A549 (cell line): ENCODE data around the gene RNF213. TPM values are rescaled to one million over a fixed set of nuclear protein-coding genes. Genes with fewer than 3 reads are reported as not detected.

ENCODE experiments used
- ATAC-seq, 2 experiments: fragments of 200-7000 bp in 1 of 2; fragments of >200 bp in 1 of 2; cut with Nextera tagmentation in 1 of 2; cut with Tn5 transposase in 1 of 2; 3 replicates each; pipeline versions ENCODE4 v1.8.0 to v1.9.1; 2018 to 2020; ENCODE audit warnings: mild to moderate bottlenecking in 1 of 2, moderate library complexity in 1 of 2
- CTCF ChIA-PET: fragments of 300-600 bp; sonication (Branson Sonifier 250); formaldehyde crosslinking; extraction: SDS; loops from one replicate; lab custom pipeline; 2021; ENCODE audit warnings: antibody characterized with exemption, inconsistent platforms; lab: Yijun Ruan, JAX
- POLR2A ChIA-PET: fragments of 350-600 bp; formaldehyde crosslinking; extraction: SDS; loops from one replicate; lab custom pipeline; 2021; ENCODE audit warnings: antibody characterized with exemption, inconsistent platforms; lab: Yijun Ruan, JAX
- DNase-seq, 2 experiments: peaks; one replicate each; pipeline versions ENCODE4 v3.0.0 to v3.0.0-alpha.2; 2011 to 2016; ENCODE audit warnings: low read depth in 1 of 2, low spot score in 1 of 2
- FAIRE-seq: peaks from 2 replicates; lab custom pipeline; 2011; peaks lifted over from hg19 to GRCh38; lab: Jason Lieb, UNC
- H3K27ac ChIP-seq, 2 experiments: fragments of >200 bp; sonication (Bioruptor Twin); formaldehyde crosslinking; 3 replicates each; pipeline ENCODE4 v1.5.1; 2016 to 2017
- H3K4me1 ChIP-seq: fragments of >200 bp; sonication (Bioruptor Twin); formaldehyde crosslinking; 3 replicates; pipeline ENCODE4 v1.6.1; 2016
- H3K4me2 ChIP-seq: fragments of >200 bp; sonication (Bioruptor Twin); formaldehyde crosslinking; 3 replicates; pipeline ENCODE4 v1.6.1; 2016
- H3K4me3 ChIP-seq: fragments of >200 bp; sonication (Bioruptor Twin); formaldehyde crosslinking; 3 replicates; pipeline ENCODE4 v1.5.1; 2016
- H3K9me3 ChIP-seq: fragments of >200 bp; sonication (Bioruptor Twin); formaldehyde crosslinking; 3 replicates; pipeline ENCODE4 v1.6.1; 2016
- CEBPB ChIP-seq, 2 experiments: fragments of >200 bp in 1 of 2; sonication (Bioruptor Twin) in 1 of 2; formaldehyde crosslinking in 1 of 2; IDR thresholded peaks; 2 replicates each; pipeline ENCODE4 v1.6.1; 2012 to 2016
- CHD2 ChIP-seq: fragments of 150-350 bp; IDR thresholded peaks from 2 replicates; pipeline ENCODE4 v1.6.1; 2014; ENCODE audit warnings: low read length; ENCODE audit not compliant: partially characterized antibody
- HEYL ChIP-seq: fragments of 250-450 bp; sonication (Bioruptor Pico); IDR thresholded peaks from 2 replicates; pipeline ENCODE4 v1.8.0; 2021; ENCODE audit warnings: mild to moderate bottlenecking, moderate library complexity
- HOXA7 ChIP-seq: fragments of 250-450 bp; sonication (Bioruptor Pico); IDR thresholded peaks from 2 replicates; pipeline ENCODE4 v1.5.0; 2020; ENCODE audit warnings: mild to moderate bottlenecking, moderate library complexity
- KDM5A ChIP-seq: fragments of 200-600 bp; sonication (generic); IDR thresholded peaks from 2 replicates; pipeline ENCODE4 v1.6.1; 2016; ENCODE audit warnings: antibody characterized with exemption, mild to moderate bottlenecking
- MAFK ChIP-seq: fragments of 450-650 bp; IDR thresholded peaks from 2 replicates; pipeline ENCODE4 v1.6.1; 2014; ENCODE audit not compliant: partially characterized antibody
- MYC ChIP-seq: IDR thresholded peaks from 2 replicates; pipeline ENCODE4 v1.6.1; 2012; ENCODE audit warnings: mild to moderate bottlenecking, inconsistent platforms, low read length, improper control_type of control experiment, borderline replicate concordance
- NPAS2 ChIP-seq: fragments of 250-450 bp; sonication (Bioruptor Pico); IDR thresholded peaks from 2 replicates; pipeline ENCODE4 v1.8.0; 2022; ENCODE audit warnings: mild to moderate bottlenecking, moderate library complexity, borderline replicate concordance
- PHF8 ChIP-seq: fragments of 200-600 bp; sonication (generic); IDR thresholded peaks from 2 replicates; pipeline ENCODE4 v1.6.1; 2016; ENCODE audit warnings: low read depth, mild to moderate bottlenecking, antibody characterized with exemption, moderate library complexity, borderline replicate concordance
- RFX5 ChIP-seq: fragments of 450-650 bp; IDR thresholded peaks from 2 replicates; pipeline ENCODE4 v1.7.1; 2014; ENCODE audit warnings: antibody characterized with exemption, mild to moderate bottlenecking, moderate library complexity
- ZFP36 ChIP-seq: fragments of 450-650 bp; IDR thresholded peaks from 2 replicates; pipeline ENCODE4 v1.6.1; 2014; ENCODE audit warnings: borderline replicate concordance; ENCODE audit not compliant: partially characterized antibody
- ZNF302 ChIP-seq: fragments of 250-450 bp; sonication (Bioruptor Pico); IDR thresholded peaks from 2 replicates; pipeline ENCODE4 v1.9.0; 2021; ENCODE audit warnings: inconsistent platforms, mild to moderate bottlenecking, moderate library complexity
- ZSCAN20 ChIP-seq: fragments of 250-450 bp; sonication (Bioruptor Pico); IDR thresholded peaks from 2 replicates; pipeline ENCODE4 v1.8.0; 2022; ENCODE audit warnings: mild to moderate bottlenecking, moderate library complexity
- WGBS: methylation state at CpG from one replicate; pipeline ENCODE4 v1.1.6; 2017; ENCODE audit errors: missing lambda C conversion rate; 5-methylcytosine and 5-hydroxymethylcytosine counted together
- polyA plus RNA-seq, 4 experiments: library from polyadenylated mRNA; depleted of rRNA in 3 of 4; stranded (reverse); fragments of >200 nt; fragmentation: RNase III in 1 of 4; extraction: RNeasy Plus Mini Kit Qiagen cat#74134 plus additional on column Dnase treatment in 1 of 4; gene quantifications; 2 replicates in 3 of 4; 3 replicates in 1 of 4; pipeline ENCODE4 v1.2.3, GENCODE V29; 2011 to 2017
- TF ChIP-seq, protein P1 (sequence below): fragments of >200 bp; sonication (Bioruptor Twin); formaldehyde crosslinking; IDR thresholded peaks from 3 replicates; pipeline ENCODE4 v1.5.1; 2016
- TF ChIP-seq, protein P2 (sequence below): fragments of >200 bp; sonication (Bioruptor Twin); formaldehyde crosslinking; IDR thresholded peaks from 3 replicates; pipeline ENCODE4 v1.6.1; 2016
- TF ChIP-seq, protein P3 (sequence below): fragments of 250-450 bp; sonication (Bioruptor Pico); IDR thresholded peaks from 2 replicates; pipeline ENCODE4 v1.5.0; 2020; ENCODE audit warnings: low read depth, mild to moderate bottlenecking, moderate library complexity
- TF ChIP-seq, protein P4 (sequence below): fragments of 150-350 bp; IDR thresholded peaks from 2 replicates; pipeline ENCODE4 v1.6.1; 2014; ENCODE audit warnings: low read depth, mild to moderate bottlenecking, low read length
- TF ChIP-seq, protein P5 (sequence below): IDR thresholded peaks from 2 replicates; pipeline ENCODE4 v1.6.1; 2012
- TF ChIP-seq, protein P6 (sequence below): fragments of 450-650 bp; IDR thresholded peaks from 2 replicates; pipeline ENCODE4 v1.6.1; 2014; ENCODE audit warnings: antibody characterized with exemption
- TF ChIP-seq, protein P7 (sequence below): fragments of 200-600 bp; sonication (generic); IDR thresholded peaks from 2 replicates; pipeline ENCODE4 v1.6.1; 2016; ENCODE audit warnings: antibody characterized with exemption, mild to moderate bottlenecking, moderate library complexity

The RNF213 gene
- polyA plus RNA-seq, 2 of the 4 experiments (the other 2 are of a cell fraction): 59.1 to 127 TPM

DNA sequence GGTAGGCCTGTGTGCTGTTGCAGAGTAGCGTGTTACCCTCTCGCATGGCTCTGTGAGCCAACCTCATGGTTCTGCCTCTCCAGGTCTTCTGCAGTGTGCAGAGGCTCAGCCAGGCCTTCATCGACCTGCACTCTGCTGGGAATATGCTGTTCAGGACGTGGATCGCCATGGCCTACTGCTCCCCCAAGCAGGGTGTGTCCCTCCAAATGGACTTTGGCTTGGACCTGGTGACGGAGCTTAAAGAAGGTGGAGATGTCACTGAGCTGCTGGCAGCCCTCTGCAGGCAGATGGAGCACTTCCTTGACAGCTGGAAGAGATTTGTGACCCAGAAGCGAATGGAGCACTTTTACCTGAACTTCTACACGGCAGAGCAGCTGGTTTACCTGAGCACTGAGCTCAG, 78.5 kb downstream of the RNF213 start:
- TF ChIP-seq RFX5 (no peak), CEBPB (IDR thresholded peaks at IDR 0.05) (no peak), CHD2 (no peak), MYC (no peak), HEYL (no peak), PHF8 (no peak), ZFP36 (no peak), HOXA7 (no peak), ZSCAN20 (CRISPR knock-in tag) (no peak), NPAS2 (CRISPR knock-in tag) (no peak), ZNF302 (CRISPR knock-in tag) (no peak), KDM5A (no peak), MAFK (no peak)
- TF ChIP-seq, protein P1, sequence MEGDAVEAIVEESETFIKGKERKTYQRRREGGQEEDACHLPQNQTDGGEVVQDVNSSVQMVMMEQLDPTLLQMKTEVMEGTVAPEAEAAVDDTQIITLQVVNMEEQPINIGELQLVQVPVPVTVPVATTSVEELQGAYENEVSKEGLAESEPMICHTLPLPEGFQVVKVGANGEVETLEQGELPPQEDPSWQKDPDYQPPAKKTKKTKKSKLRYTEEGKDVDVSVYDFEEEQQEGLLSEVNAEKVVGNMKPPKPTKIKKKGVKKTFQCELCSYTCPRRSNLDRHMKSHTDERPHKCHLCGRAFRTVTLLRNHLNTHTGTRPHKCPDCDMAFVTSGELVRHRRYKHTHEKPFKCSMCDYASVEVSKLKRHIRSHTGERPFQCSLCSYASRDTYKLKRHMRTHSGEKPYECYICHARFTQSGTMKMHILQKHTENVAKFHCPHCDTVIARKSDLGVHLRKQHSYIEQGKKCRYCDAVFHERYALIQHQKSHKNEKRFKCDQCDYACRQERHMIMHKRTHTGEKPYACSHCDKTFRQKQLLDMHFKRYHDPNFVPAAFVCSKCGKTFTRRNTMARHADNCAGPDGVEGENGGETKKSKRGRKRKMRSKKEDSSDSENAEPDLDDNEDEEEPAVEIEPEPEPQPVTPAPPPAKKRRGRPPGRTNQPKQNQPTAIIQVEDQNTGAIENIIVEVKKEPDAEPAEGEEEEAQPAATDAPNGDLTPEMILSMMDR: no peak
- TF ChIP-seq, protein P2, sequence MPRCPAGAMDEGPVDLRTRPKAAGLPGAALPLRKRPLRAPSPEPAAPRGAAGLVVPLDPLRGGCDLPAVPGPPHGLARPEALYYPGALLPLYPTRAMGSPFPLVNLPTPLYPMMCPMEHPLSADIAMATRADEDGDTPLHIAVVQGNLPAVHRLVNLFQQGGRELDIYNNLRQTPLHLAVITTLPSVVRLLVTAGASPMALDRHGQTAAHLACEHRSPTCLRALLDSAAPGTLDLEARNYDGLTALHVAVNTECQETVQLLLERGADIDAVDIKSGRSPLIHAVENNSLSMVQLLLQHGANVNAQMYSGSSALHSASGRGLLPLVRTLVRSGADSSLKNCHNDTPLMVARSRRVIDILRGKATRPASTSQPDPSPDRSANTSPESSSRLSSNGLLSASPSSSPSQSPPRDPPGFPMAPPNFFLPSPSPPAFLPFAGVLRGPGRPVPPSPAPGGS: no peak
- TF ChIP-seq, protein P3, sequence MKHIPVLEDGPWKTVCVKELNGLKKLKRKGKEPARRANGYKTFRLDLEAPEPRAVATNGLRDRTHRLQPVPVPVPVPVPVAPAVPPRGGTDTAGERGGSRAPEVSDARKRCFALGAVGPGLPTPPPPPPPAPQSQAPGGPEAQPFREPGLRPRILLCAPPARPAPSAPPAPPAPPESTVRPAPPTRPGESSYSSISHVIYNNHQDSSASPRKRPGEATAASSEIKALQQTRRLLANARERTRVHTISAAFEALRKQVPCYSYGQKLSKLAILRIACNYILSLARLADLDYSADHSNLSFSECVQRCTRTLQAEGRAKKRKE (CRISPR knock-in tag): no peak
- TF ChIP-seq, protein P4, sequence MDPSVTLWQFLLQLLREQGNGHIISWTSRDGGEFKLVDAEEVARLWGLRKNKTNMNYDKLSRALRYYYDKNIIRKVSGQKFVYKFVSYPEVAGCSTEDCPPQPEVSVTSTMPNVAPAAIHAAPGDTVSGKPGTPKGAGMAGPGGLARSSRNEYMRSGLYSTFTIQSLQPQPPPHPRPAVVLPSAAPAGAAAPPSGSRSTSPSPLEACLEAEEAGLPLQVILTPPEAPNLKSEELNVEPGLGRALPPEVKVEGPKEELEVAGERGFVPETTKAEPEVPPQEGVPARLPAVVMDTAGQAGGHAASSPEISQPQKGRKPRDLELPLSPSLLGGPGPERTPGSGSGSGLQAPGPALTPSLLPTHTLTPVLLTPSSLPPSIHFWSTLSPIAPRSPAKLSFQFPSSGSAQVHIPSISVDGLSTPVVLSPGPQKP: no peak
- TF ChIP-seq, protein P5, sequence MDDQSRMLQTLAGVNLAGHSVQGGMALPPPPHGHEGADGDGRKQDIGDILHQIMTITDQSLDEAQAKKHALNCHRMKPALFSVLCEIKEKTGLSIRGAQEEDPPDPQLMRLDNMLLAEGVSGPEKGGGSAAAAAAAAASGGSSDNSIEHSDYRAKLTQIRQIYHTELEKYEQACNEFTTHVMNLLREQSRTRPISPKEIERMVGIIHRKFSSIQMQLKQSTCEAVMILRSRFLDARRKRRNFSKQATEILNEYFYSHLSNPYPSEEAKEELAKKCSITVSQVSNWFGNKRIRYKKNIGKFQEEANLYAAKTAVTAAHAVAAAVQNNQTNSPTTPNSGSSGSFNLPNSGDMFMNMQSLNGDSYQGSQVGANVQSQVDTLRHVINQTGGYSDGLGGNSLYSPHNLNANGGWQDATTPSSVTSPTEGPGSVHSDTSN: no peak
- TF ChIP-seq, protein P6, sequence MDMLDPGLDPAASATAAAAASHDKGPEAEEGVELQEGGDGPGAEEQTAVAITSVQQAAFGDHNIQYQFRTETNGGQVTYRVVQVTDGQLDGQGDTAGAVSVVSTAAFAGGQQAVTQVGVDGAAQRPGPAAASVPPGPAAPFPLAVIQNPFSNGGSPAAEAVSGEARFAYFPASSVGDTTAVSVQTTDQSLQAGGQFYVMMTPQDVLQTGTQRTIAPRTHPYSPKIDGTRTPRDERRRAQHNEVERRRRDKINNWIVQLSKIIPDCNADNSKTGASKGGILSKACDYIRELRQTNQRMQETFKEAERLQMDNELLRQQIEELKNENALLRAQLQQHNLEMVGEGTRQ: no peak
- TF ChIP-seq, protein P7, sequence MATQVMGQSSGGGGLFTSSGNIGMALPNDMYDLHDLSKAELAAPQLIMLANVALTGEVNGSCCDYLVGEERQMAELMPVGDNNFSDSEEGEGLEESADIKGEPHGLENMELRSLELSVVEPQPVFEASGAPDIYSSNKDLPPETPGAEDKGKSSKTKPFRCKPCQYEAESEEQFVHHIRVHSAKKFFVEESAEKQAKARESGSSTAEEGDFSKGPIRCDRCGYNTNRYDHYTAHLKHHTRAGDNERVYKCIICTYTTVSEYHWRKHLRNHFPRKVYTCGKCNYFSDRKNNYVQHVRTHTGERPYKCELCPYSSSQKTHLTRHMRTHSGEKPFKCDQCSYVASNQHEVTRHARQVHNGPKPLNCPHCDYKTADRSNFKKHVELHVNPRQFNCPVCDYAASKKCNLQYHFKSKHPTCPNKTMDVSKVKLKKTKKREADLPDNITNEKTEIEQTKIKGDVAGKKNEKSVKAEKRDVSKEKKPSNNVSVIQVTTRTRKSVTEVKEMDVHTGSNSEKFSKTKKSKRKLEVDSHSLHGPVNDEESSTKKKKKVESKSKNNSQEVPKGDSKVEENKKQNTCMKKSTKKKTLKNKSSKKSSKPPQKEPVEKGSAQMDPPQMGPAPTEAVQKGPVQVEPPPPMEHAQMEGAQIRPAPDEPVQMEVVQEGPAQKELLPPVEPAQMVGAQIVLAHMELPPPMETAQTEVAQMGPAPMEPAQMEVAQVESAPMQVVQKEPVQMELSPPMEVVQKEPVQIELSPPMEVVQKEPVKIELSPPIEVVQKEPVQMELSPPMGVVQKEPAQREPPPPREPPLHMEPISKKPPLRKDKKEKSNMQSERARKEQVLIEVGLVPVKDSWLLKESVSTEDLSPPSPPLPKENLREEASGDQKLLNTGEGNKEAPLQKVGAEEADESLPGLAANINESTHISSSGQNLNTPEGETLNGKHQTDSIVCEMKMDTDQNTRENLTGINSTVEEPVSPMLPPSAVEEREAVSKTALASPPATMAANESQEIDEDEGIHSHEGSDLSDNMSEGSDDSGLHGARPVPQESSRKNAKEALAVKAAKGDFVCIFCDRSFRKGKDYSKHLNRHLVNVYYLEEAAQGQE: no peak
- no peaks in the 10 kb centered on the region for H3K4me1 ChIP-seq
- peak; percentile 27 to 52; a peak in 5 of 6 replicates for ATAC-seq
- DNase-seq: no peak
- H3K4me2 ChIP-seq: no peak overlapping the region
- FAIRE-seq: no peak
- no peak overlapping the region for H3K4me3 ChIP-seq
- no peak overlapping the region for H3K27ac ChIP-seq
- H3K9me3 ChIP-seq: no peaks in the 10 kb centered on the region
- ChIA-PET CTCF (interaction anchor here (0.7 to 0.8 kb wide), 2 partner anchors 86 to 106 kb away, joined by 3 read pairs; no protein-coding TSS in a partner anchor), POLR2A (interaction anchor here (0.6 kb wide), 1 partner anchor 60 kb away, joined by 3 read pairs; no protein-coding TSS in a partner anchor)
- WGBS: 85% methylated on average over 8 of the region's 8 CpGs
